B cell (primary cell): ENCODE measurements around the gene SLC39A12. TPM values are rescaled to one million over a fixed set of nuclear protein-coding genes. Genes with fewer than 3 reads are reported as not detected.

ENCODE experiments used
- ATAC-seq: fragments of 200-7000 bp; cut with Tn5 transposase; one replicate; pipeline ENCODE4 v1.10.0; 2021; ENCODE audit warnings: low read depth, mild to moderate bottlenecking, moderate number of reproducible peaks, moderate library complexity
- CTCF ChIA-PET: fragments of 350-600 bp; sonication (Branson Sonifier 250); formaldehyde crosslinking; loops from one replicate; lab custom pipeline; 2021; ENCODE audit warnings: antibody characterized with exemption, inconsistent platforms; lab: Charles Lee
- POLR2A ChIA-PET: fragments of 350-600 bp; sonication (Branson Sonifier 250); formaldehyde crosslinking; loops from one replicate; lab custom pipeline; 2021; ENCODE audit warnings: antibody characterized with exemption; lab: Charles Lee
- DNase-seq: peaks from one replicate; pipeline ENCODE4 v3.0.0; 2013
- H2AFZ ChIP-seq: 2 replicates; pipeline ENCODE4 v1.6.1; 2012; ENCODE audit warnings: mild to moderate bottlenecking, low read depth, low read length; ENCODE audit not compliant: insufficient read depth, poor library complexity, severe bottlenecking
- H3K27ac ChIP-seq, 2 donors: 1 replicate in 1 of 2; 2 replicates in 1 of 2; pipeline ENCODE4 v1.5.1; 2012 to 2013; ENCODE audit warnings: low read length in 2 of 2, mild to moderate bottlenecking in 2 of 2, moderate library complexity in 1 of 2
- H3K27me3 ChIP-seq, 4 experiments: fragments of 200-600 bp in 1 of 4; sonication (generic) in 1 of 4; replicated peaks in 1 of 4; 1 replicate in 2 of 4; 2 replicates in 2 of 4; pipeline versions ENCODE4 v1.6.1 to v1.7.0; 2013 to 2016; ENCODE audit warnings: low read length in 3 of 4, mild to moderate bottlenecking in 2 of 4, mixed read lengths in 1 of 4, moderate library complexity in 1 of 4; ENCODE audit not compliant: insufficient read depth in 4 of 4, control insufficient read depth in 3 of 4; ENCODE audit errors: control extremely low read depth in 1 of 4
- H3K36me3 ChIP-seq, 2 experiments: replicated peaks in 1 of 2; 1 replicate in 1 of 2; 2 replicates in 1 of 2; pipeline versions ENCODE4 v1.6.1 to v1.7.1; 2013; ENCODE audit warnings: low read length in 1 of 2; ENCODE audit not compliant: insufficient read depth in 2 of 2, control insufficient read depth in 1 of 2; ENCODE audit errors: control extremely low read depth in 1 of 2, extremely low read depth in 1 of 2
- H3K4me1 ChIP-seq, 2 donors: fragments of 200-600 bp in 1 of 2; sonication (generic) in 1 of 2; 1 replicate in 1 of 2; 2 replicates in 1 of 2; pipeline versions ENCODE4 v1.5.1 to v1.6.1; 2013 to 2017; ENCODE audit warnings: low read length in 2 of 2; ENCODE audit not compliant: control insufficient read depth in 2 of 2, insufficient read depth in 2 of 2
- H3K4me2 ChIP-seq: replicated peaks from 2 replicates; pipeline ENCODE3; 2012; ENCODE audit warnings: mild to moderate bottlenecking, low read depth, low read length; ENCODE audit not compliant: poor library complexity, severe bottlenecking
- H3K4me3 ChIP-seq, 5 experiments: fragments of 200-600 bp in 1 of 5; sonication (generic) in 1 of 5; 1 replicate in 3 of 5; 2 replicates in 2 of 5; pipeline versions ENCODE4 v1.5.1 to v1.7.0; 2011 to 2016; ENCODE audit warnings: low read length in 4 of 5, mild to moderate bottlenecking in 4 of 5, low read depth in 2 of 5, control low read depth in 1 of 5, moderate library complexity in 1 of 5; ENCODE audit not compliant: insufficient read depth in 1 of 5; ENCODE audit errors: control extremely low read depth in 1 of 5, extremely low read depth in 1 of 5
- H3K79me2 ChIP-seq: fragments of 200-600 bp; sonication (generic); one replicate; pipeline ENCODE4 v1.6.0; 2016; ENCODE audit warnings: low read length; ENCODE audit not compliant: control insufficient read depth, insufficient read depth
- H3K9ac ChIP-seq: fragments of 200-600 bp; sonication (generic); 2 replicates; pipeline ENCODE4 v1.6.1; 2017; ENCODE audit warnings: mild to moderate bottlenecking, low read length, moderate library complexity
- H3K9me3 ChIP-seq, 3 donors: one replicate each; pipeline versions ENCODE4 v1.6.1 to v1.7.1; 2013; ENCODE audit warnings: low read length in 2 of 3; ENCODE audit not compliant: control insufficient read depth in 2 of 3, insufficient read depth in 1 of 3; ENCODE audit errors: control extremely low read depth in 1 of 3
- H4K20me1 ChIP-seq: 2 replicates; pipeline ENCODE4 v1.6.0; 2012; ENCODE audit warnings: mild to moderate bottlenecking, low read length; ENCODE audit not compliant: insufficient read depth, control insufficient read depth, poor library complexity, severe bottlenecking
- H3K27ac Mint-ChIP-seq: one replicate; pipeline ENCODE4 v1.8.0; 2021; ENCODE audit warnings: mixed read lengths
- H3K27me3 Mint-ChIP-seq: one replicate; pipeline ENCODE4 v1.8.0; 2021; ENCODE audit warnings: mixed read lengths
- H3K4me1 Mint-ChIP-seq: one replicate; pipeline ENCODE4 v1.8.0; 2021; ENCODE audit warnings: mixed read lengths
- H3K4me3 Mint-ChIP-seq: one replicate; pipeline ENCODE4 v1.8.0; 2021; ENCODE audit warnings: mixed read lengths
- H3K9me3 Mint-ChIP-seq: one replicate; pipeline ENCODE4 v1.8.0; 2022; ENCODE audit warnings: mixed read lengths; ENCODE audit not compliant: insufficient read depth
- CTCF ChIP-seq: fragments of 200-600 bp; IDR thresholded peaks from one replicate; pipeline ENCODE4 v1.8.0; 2022; ENCODE audit warnings: antibody characterized with exemption, mild to moderate bottlenecking
- EZH2 ChIP-seq: IDR thresholded peaks from 2 replicates; pipeline ENCODE4 v1.6.1; 2012; ENCODE audit warnings: borderline replicate concordance, low read depth, mild to moderate bottlenecking, moderate library complexity, low read length; ENCODE audit not compliant: insufficient read depth, poor library complexity, severe bottlenecking
- WGBS: methylation state at CpG from one replicate; pipeline ENCODE4 v1.1.5; 2013; ENCODE audit warnings: missing lambda C conversion rate; ENCODE audit not compliant: insufficient coverage; 5-methylcytosine and 5-hydroxymethylcytosine counted together
- intact Hi-C: fragments of 100-400 bp; cut with micrococcal nuclease; formaldehyde crosslinking; loops from one replicate; pipeline ENCODE4 v1.10.0; 2022
- polyA plus RNA-seq: library from polyadenylated mRNA; depleted of rRNA; stranded (reverse); fragments of >200 nt; gene quantifications from 2 replicates; pipeline ENCODE4 v1.2.3, GENCODE V29; 2012
- total RNA-seq, 2 donors: library from RNA; stranded (reverse); fragments of 120-200 nt in 1 of 2; gene quantifications; 1 replicate in 1 of 2; 2 replicates in 1 of 2; pipeline versions ENCODE4 v1.2.3 to v1.2.4, GENCODE V29; 2013 to 2022

The SLC39A12 gene
- total and polyA plus RNA-seq, 2 donors (not counting 1 experiment from before 2014, with no cell fraction given), result not detected

- ATAC-seq (no peak), DNase-seq (no peak)
- Mint-ChIP-seq H3K4me3 (no peak overlapping the region), H3K9me3 (no peaks in the 10 kb centered on the region), H3K4me1 (no peaks in the 10 kb centered on the region), H3K27ac (no peak overlapping the region), H3K27me3 (peaks cover 8% of the 10 kb centered on the region)
- Histone ChIP-seq H3K9ac (no peak overlapping the region), H3K27ac (no peak overlapping the region), H3K4me2 (no peak overlapping the region), H4K20me1 (no peaks in the 10 kb centered on the region), H3K4me1 (no peaks in the 10 kb centered on the region), H3K4me3 (no peak overlapping the region), H3K36me3 (no peaks in the 10 kb centered on the region), H2AFZ (no peak overlapping the region), H3K79me2 (no peaks in the 10 kb centered on the region), H3K27me3 (no peaks in the 10 kb centered on the region), H3K9me3 (no peaks in the 10 kb centered on the region)
- intact Hi-C loops, result no loop called here
- POLR2A ChIA-PET, result no interaction called here
- WGBS, result no CpG with 5 or more reads among the region's 2 CpGs
- TF ChIP-seq EZH2, result no peak
- CTCF ChIA-PET, result no interaction called here
Measured at GRCh38 chr10:18010050-18010449, 58.3 kb downstream of the SLC39A12 start.

GRCh38 chr10:18020523-18020922, 68.8 kb downstream of the SLC39A12 start:
- DNase-seq (no peak), ATAC-seq (no peak)
- intact Hi-C loops, result no loop called here
- H3K79me2 ChIP-seq, result no peaks in the 10 kb centered on the region
- TF ChIP-seq EZH2 (no peak), CTCF (no peak)
- Mint-ChIP-seq H3K4me1 (no peaks in the 10 kb centered on the region), H3K9me3 (peaks cover 14% of the 10 kb centered on the region), H3K27me3 (no peaks in the 10 kb centered on the region), H3K4me3 (no peak overlapping the region), H3K27ac (no peak overlapping the region)
- no peak overlapping the region for H3K4me3 ChIP-seq
- 80% methylated on average over 1 of the region's 1 CpG for WGBS
- no peak overlapping the region for H2AFZ ChIP-seq
- no peaks in the 10 kb centered on the region for H3K36me3 ChIP-seq
- POLR2A ChIA-PET, result no interaction called here
- H3K27me3 ChIP-seq, result no peaks in the 10 kb centered on the region
- H3K4me1 ChIP-seq, result no peaks in the 10 kb centered on the region
- no peak overlapping the region for H3K9ac ChIP-seq
- H3K9me3 ChIP-seq, result peaks cover 0 to 15% (median 1%) of the 10 kb centered on the region in 3 donors
- H3K4me2 ChIP-seq, result no peak overlapping the region
- CTCF ChIA-PET, result no interaction called here
- H4K20me1 ChIP-seq, result no peaks in the 10 kb centered on the region
- no peak overlapping the region for H3K27ac ChIP-seq
